Neural crest cell (in vitro differentiated cells): ENCODE data around the gene MED16. TPM values are rescaled to one million over a fixed set of nuclear protein-coding genes. Genes with fewer than 3 reads are reported as not detected.
"Not testable (repeated sequence)": the region's sequence is repeated elsewhere in the genome, so short reads cannot be mapped to it uniquely, and the experiment has no call there.

Source experiments
- DNase-seq: peaks from one replicate; pipeline ENCODE4 v3.0.0; 2021; ENCODE audit warnings: low read depth, mixed read lengths, low spot score
- H3K27ac Mint-ChIP-seq: one replicate; pipeline ENCODE4 v1.8.0; 2021; ENCODE audit warnings: mild to moderate bottlenecking, mixed read lengths; ENCODE audit not compliant: unreplicated experiment
- H3K27me3 Mint-ChIP-seq: 2 replicates; pipeline ENCODE4 v1.8.0; 2021; ENCODE audit warnings: low read depth, mild to moderate bottlenecking, mixed read lengths
- H3K36me3 Mint-ChIP-seq: 2 replicates; pipeline ENCODE4 v1.8.0; 2021; ENCODE audit warnings: low read depth, mild to moderate bottlenecking, mixed read lengths
- H3K4me1 Mint-ChIP-seq: 2 replicates; pipeline ENCODE4 v1.8.0; 2021; ENCODE audit warnings: mixed read lengths
- H3K4me3 Mint-ChIP-seq: one replicate; pipeline ENCODE4 v1.8.0; 2021; ENCODE audit warnings: mild to moderate bottlenecking, mixed read lengths
- H3K9me3 Mint-ChIP-seq: 2 replicates; pipeline ENCODE4 v1.8.0; 2021; ENCODE audit warnings: mixed read lengths
- total RNA-seq: library from RNA; stranded (reverse); gene quantifications from 2 replicates; pipeline ENCODE4 v1.2.1, GENCODE V29; 2021
- TF ChIP-seq, protein P1 (sequence below): fragments of 200-600 bp; sonication (generic); conservative IDR thresholded peaks from 2 replicates; pipeline ENCODE4 v1.5.0; 2021; ENCODE audit warnings: antibody characterized with exemption, mild to moderate bottlenecking

Gene MED16
- total RNA-seq, 1 donor from 2014 or later: 77.7 TPM

DNA sequence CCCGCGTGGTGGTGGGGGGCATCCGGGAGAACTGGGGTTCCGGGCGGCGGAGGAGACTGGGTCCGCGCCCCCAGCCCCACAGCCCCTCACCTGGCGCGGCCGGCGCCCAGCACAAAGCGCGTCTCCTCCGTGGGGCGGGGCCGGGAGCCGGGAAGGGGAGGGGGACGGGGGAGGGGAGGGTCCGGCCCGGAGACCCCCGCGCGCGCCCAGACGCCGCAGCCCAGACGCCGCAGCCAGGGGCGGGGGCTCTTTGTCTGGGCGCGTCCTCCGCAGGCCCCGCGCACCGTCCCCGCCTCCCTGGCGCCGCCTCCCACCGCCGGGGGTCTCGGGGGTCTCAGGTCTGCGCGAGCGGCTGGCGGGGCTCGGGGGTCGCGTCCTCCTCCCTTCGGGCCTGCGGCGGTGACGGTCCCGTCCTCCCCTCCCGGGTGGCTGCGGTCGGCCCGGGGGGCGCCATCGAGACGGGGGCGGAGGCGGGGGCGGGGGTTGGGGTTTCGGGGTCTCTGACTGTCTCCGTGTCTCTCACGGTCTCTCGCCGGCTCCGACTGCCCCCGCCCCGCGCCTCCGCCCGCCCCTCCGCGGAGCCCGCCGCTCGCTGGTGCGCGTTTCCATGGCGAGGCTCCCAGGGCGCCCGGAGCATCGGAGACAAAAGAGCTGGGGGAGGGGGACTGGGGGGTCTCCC lies 71.0 kb downstream of the MED16 start, which contains the start of gene PLPPR3:
PLPPR3 (minus strand) TSS at position 131 of the 679 bp plus-strand sequence. CDS start 396 bp downstream, outside the sequence.
- DNase-seq: peak; percentile 55
- Mint-ChIP-seq H3K27me3 (no peaks in the 10 kb centered on the region), H3K27ac (no peak within 1 kb of the TSS), H3K4me3 (peak within 1 kb of the TSS; percentile 81), H3K4me1 (no peaks in the 10 kb centered on the region), H3K36me3 (no peaks in the 10 kb centered on the region), H3K9me3 (no peaks in the 10 kb centered on the region)
- TF ChIP-seq, protein P1, sequence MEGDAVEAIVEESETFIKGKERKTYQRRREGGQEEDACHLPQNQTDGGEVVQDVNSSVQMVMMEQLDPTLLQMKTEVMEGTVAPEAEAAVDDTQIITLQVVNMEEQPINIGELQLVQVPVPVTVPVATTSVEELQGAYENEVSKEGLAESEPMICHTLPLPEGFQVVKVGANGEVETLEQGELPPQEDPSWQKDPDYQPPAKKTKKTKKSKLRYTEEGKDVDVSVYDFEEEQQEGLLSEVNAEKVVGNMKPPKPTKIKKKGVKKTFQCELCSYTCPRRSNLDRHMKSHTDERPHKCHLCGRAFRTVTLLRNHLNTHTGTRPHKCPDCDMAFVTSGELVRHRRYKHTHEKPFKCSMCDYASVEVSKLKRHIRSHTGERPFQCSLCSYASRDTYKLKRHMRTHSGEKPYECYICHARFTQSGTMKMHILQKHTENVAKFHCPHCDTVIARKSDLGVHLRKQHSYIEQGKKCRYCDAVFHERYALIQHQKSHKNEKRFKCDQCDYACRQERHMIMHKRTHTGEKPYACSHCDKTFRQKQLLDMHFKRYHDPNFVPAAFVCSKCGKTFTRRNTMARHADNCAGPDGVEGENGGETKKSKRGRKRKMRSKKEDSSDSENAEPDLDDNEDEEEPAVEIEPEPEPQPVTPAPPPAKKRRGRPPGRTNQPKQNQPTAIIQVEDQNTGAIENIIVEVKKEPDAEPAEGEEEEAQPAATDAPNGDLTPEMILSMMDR: no peak

DNA sequence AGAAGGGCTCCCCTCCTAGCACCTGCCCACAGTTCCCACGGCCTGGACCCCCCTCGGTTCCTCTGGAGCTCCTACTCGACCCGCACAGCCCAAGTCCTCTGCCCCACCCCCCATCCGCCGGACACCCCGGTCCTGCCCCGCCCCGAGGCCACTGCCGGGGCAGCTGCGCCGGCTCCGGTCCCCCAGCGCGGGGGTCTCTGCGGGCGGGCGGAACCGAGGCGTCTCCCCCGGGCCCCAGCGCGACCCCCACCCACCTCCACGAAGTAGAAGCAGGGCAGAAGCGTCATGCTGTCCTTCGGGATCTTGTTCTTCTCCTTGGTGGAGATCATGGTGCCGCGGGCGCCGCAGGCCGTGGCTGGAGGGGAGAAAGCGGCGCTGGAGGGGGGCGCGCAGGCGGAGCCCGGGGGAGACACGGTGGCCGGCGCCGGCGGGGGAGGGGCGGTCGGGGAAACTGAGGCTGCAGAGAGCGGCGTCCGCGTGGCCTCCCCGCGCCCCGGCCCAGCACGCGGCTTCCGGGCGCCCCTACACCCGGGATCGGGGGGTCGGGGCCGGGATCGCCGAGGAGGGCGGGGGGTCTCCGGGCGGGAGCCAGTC lies 71.7 kb downstream of the MED16 start:
- peaks cover 3% of the 10 kb centered on the region for H3K9me3 Mint-ChIP-seq
- H3K27ac Mint-ChIP-seq: no peak overlapping the region
- no peaks in the 10 kb centered on the region for H3K4me1 Mint-ChIP-seq
- DNase-seq: no peak
- H3K4me3 Mint-ChIP-seq: peak overlapping the region; percentile 54
- peaks cover 4% of the 10 kb centered on the region for H3K36me3 Mint-ChIP-seq
- TF ChIP-seq, protein P1: no peak
- no peaks in the 10 kb centered on the region for H3K27me3 Mint-ChIP-seq

DNA sequence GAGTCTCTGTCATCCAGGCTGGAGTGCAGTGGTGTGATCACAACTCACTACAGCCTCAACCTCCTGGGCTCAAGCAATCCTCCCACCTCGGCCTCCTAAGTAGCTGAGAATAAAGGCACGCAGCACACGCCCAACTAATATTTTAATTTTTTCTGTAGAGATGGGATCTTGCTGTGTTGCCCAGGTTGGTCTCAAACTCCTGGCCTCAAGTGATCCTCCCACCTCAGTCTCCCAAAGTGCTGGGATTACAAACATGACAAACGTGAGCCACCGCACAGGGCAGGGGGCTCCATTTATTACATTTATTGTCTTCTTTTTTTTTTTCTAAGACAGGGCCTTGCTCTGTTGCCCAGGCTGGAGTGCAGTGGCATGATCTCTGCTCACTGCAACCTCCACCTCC lies 72.8 kb downstream of the MED16 start:
- DNase-seq, H3K36me3 Mint-ChIP-seq, H3K27me3 Mint-ChIP-seq, H3K27ac Mint-ChIP-seq, H3K9me3 Mint-ChIP-seq, H3K4me1 Mint-ChIP-seq: not testable (repeated sequence)
- peak overlapping the region; percentile 81 for H3K4me3 Mint-ChIP-seq

Other genes starting within 250 kb of the MED16 start
- 50.6 and 55.9 TPM in 2 replicates for gene RNF126, start 230.0 kb downstream of the MED16 start, total RNA-seq
- gene FSTL3, start 216.8 kb downstream of the MED16 start, total RNA-seq: 7.7 and 8.9 TPM in 2 replicates
- not detected in 2 replicates for gene PRSS57, start 197.7 kb downstream of the MED16 start, total RNA-seq
- gene PALM, start 184.3 kb downstream of the MED16 start, total RNA-seq: 45.1 and 52.1 TPM in 2 replicates
- 0.14 TPM in 1 of 2 replicates, not detected in the other for gene MISP, start 142.1 kb downstream of the MED16 start, total RNA-seq
- 674 and 701 TPM in 2 replicates for gene PTBP1, start 95.7 kb downstream of the MED16 start, total RNA-seq
- gene PLPPR3, start 71.2 kb downstream of the MED16 start, total RNA-seq: 46.3 and 50.9 TPM in 2 replicates
- gene AZU1, start 65.3 kb downstream of the MED16 start, total RNA-seq: 0.30 and 0.68 TPM in 2 replicates
- gene PRTN3, start 52.2 kb downstream of the MED16 start, total RNA-seq: not detected in 2 replicates
- not detected in 2 replicates for gene ELANE, start 40.9 kb downstream of the MED16 start, total RNA-seq
- not detected in 2 replicates for gene CFD, start 33.5 kb downstream of the MED16 start, total RNA-seq
- not detected in 2 replicates for gene RNU6-9, start 297 bp upstream of the MED16 start, total RNA-seq
- 47.7 and 50.9 TPM in 2 replicates for gene R3HDM4, start 20.0 kb upstream of the MED16 start, total RNA-seq
- 2.2 and 2.4 TPM in 2 replicates for gene KISS1R, start 24.1 kb upstream of the MED16 start, total RNA-seq
- gene ARID3A, start 32.8 kb upstream of the MED16 start, total RNA-seq: 48.4 and 58.9 TPM in 2 replicates
- 65.2 and 67.4 TPM in 2 replicates for gene WDR18, start 91.2 kb upstream of the MED16 start, total RNA-seq
- 0.12 TPM in 1 of 2 replicates, not detected in the other for gene GRIN3B, start 107.2 kb upstream of the MED16 start, total RNA-seq
- gene TMEM259, start 127.9 kb upstream of the MED16 start, total RNA-seq: 164 and 170 TPM in 2 replicates
- gene RNU6-2, start 128.3 kb upstream of the MED16 start, total RNA-seq: not detected in 2 replicates
- 140 and 141 TPM in 2 replicates for gene CNN2, start 133.4 kb upstream of the MED16 start, total RNA-seq
- gene ABCA7, start 146.9 kb upstream of the MED16 start, total RNA-seq: 12.8 and 16.3 TPM in 2 replicates
- 1.6 and 1.7 TPM in 2 replicates for gene ARHGAP45, start 174.0 kb upstream of the MED16 start, total RNA-seq
- gene POLR2E, start 202.2 kb upstream of the MED16 start, total RNA-seq: 256 and 257 TPM in 2 replicates
- 300 and 313 TPM in 2 replicates for gene GPX4, start 210.8 kb upstream of the MED16 start, total RNA-seq